Amygdala (tissue), 56 donors: Measurements from ENCODE around the gene PELI1.

Source experiments
- DNase-seq, 56 donors: peaks; one replicate each; lab custom pipeline; 2025; lab: John Stamatoyannopoulos, UW

The PELI1 gene

DNA sequence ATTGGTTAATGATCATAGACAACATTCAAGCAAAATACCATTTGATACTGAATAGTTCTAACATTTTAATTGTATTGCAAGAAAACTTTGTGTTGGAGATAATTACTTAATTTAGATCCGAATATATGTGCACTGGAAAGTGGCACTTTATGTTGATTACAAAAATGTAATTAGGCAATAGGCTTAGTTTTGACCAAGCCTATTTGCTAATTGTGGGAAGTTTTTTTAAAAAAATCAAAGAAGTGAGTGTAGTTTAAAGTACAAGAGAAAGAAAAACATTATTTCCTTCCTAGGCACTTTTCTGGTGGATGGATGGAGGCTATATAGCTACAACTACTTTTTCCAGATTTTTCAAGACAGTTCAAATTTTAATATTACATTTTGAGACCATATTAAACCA, 18.3 kb upstream of the PELI1 start:
- DNase-seq: no peak

DNA sequence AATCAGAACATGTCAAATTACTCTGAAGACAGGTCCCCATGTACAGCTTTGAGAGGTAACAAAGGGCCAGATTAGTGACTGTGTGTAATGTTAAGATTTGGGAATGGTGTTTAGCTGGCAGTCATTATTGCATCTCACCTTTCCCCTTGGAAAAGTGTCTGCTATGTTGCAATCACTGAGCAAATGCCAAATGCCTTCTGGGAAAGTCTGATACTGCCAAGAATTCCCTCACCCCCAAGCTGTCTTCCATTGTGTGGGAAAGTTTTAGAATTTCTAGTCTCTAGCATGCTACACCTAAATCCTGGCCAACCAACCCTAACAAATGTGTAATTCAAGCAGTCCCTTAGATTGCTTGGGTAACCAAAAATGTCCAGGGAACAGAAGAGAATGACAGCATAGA, 13.6 kb upstream of the PELI1 start:
- DNase-seq: no peak

- no peak for DNase-seq
These were observed 9.6 kb upstream of the PELI1 start for GRCh38 chr2:64153811-64154210.

- no peak for DNase-seq
These were observed 7.3 kb upstream of the PELI1 start for GRCh38 chr2:64151476-64151875.

GRCh38 chr2:64145714-64146113, 1.5 kb upstream of the PELI1 start:
- no peak for DNase-seq

GRCh38 chr2:64145119-64145518, 899 bp upstream of the PELI1 start:
- no peak for DNase-seq

- peak in 21 of 56 donors; percentile 20 to 77 (median 54) for DNase-seq
These were observed 807 bp downstream of the PELI1 start for GRCh38 chr2:64143169-64144056.

GRCh38 chr2:64142741-64143168, 1.5 kb downstream of the PELI1 start:
- no peak for DNase-seq

DNA sequence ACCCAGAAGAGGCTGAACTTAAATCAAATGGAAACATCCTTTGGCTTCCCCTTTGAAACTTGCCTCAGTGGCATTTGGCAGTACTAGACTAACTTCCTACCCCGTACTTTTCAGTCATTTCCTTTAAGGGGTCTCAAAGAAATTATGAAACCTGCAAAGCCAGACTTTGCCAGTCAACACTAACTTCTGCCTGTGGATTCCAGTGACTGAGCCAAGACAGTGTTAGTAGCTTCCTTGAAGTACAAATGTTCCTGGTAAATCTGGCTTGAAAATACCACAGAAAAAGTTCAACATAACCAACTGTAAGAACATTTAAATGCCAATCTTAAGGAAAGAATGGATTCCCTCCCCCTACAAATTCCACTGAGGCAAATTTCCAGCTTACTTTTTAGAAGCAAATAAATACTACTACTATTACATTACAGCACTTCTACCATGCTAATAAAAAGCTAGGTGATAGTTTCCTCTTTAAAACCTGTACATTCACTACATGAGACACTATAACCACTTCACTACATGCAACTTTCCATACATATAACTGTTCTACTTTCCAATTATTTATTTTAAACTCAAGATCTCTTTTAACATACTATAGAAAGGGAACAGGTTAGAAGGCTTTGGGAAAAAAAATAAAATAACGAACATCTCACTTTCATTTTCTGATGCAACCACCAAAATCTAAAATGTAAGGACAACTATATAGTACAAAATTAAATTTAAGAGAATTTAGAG, 2.4 kb downstream of the PELI1 start:
- DNase-seq: no peak

DNA sequence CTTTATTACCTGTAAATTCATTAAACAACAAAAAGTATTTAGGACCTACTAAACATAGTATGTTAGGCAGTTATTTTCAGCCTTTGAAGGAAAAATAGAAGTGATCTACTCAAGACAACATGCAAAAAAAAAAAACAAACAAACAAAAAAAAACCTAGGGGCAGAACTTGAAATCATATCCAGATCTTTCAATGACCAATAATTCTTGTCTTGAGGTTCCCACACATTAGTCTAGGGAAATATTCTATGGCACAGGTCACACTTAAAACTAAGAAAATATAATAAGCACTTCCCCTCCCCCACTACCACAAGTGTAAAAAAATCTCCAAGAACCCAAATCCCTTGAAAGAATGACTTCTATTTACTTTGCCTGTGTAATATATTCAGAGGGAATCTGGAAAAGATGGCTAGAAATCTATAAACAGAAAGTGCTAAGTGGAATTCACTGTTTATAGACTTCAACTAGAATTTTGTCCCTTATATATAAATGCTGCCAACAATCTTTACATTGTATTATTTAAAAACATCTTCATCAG, 3.5 kb downstream of the PELI1 start:
- DNase-seq: no peak

DNA sequence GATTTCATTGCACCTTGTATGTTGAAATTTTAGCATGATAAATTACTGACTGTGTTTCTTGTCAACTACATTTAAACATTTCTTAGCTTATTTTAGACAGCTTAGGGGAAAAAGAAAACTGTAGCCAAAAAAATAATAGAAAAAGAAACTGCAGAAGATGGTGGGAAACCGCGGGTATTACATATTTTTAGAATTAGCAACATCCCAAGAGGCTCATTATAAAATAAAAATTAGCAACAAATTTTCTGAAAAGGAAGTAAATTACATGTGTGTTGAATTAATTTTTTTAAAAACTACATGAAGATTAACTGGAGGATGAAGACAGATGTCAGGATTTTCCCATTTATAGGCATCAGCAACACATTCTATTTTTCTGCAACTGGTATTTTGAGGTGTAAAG, 4.3 kb downstream of the PELI1 start:
- no peak for DNase-seq

- no peak for DNase-seq
These were observed 6.2 kb downstream of the PELI1 start for GRCh38 chr2:64137996-64138395.

DNA sequence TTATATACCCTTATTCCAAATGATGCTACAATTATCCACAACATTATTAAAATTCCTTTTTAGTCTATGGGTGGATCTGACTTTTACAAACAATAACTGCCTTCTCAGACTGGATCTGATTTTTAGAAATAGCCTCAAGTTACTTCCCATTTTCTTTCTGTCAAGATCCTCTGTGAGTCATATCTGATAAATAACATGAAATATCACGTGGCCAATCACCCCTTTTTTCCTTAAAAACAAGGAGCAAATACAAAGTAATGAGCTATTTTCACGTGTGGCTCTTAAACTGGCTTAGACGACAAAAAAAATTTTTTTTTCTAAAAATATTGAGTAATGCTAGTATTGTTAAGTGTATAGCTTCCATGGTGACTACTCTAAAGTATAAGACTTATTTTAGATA, 6.7 kb downstream of the PELI1 start:
- DNase-seq: no peak

DNA sequence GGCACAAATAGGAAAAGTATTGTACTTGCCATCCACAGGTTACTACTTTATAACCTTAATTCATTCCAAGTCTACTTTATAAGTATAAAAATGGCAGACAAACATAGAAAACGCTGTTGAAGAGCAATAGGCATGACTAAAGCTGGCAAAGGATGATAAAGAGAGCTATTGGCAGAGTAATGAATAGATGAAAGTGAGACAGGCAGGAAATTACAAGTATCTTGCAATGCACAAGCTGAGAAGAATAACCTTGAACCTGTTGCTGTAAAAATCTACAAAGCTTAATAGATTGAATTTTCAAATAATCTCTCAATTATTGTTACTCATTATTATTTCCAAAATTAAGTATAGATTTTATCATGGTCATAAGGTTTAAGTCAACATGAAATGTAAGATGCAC, 8.8 kb downstream of the PELI1 start:
- DNase-seq: no peak

DNA sequence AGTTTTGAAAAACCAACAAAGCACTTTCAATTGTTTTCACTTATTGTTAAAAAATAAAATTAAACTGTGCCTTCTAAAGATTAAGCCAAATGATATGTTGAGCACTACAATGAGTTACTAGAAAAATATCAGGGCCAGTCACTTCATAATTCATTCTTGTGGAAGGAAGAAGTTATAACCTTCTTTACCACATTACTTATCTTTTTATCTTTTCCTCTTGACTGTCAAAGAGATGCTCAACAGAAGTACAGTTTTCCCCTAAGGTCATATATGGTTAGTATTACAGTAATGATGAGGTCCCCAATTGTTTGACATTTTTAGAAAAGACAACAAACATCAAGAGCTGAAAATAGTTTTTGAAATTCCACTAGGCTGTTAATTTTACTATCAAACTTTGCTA, 9.4 kb downstream of the PELI1 start:
- no peak for DNase-seq

DNA sequence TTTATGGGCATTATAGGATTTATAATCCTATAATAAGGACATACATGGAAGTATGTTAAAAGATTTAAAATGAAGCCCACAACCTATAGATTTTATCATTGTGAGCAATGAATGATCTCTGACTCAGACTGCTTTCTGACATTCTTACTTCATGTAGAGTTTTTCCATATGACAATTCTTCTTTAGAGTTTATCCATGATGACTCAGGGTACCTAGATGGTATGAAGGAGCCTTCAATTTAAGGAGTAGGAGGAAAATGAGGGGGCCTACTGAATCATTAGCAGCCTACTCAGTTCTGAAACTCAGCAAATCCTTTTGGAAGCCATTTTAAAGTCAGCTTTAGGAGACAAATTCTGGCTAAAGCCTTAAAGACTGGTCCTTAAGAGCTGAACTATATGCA, 10.4 kb downstream of the PELI1 start:
- no peak for DNase-seq

GRCh38 chr2:64133354-64133753, 10.9 kb downstream of the PELI1 start:
- no peak for DNase-seq

- DNase-seq: no peak
These were observed 13.9 kb downstream of the PELI1 start for GRCh38 chr2:64130333-64130732.

- no peak for DNase-seq
These were observed 15.3 kb downstream of the PELI1 start for GRCh38 chr2:64128943-64129391.

- no peak for DNase-seq
These were observed 15.8 kb downstream of the PELI1 start for GRCh38 chr2:64128406-64128805.

DNA sequence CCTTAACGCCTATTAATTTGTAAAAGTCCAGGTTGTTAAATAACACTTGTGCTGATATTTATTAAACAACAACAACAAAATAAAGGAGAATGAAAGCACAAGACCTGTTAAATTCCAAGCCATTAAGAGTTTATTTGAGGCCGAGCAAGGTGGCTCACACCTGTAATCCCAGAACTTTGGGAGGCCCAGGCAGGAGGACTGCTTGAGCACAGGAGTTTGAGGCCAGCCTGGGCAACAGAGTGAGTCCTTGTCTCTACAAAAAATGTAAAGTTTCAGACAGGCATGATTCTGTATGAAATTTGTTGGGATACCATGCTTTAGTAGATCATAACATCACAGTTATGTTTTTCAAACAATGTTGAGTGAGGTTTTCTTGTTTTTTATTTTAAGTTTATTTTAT, 17.1 kb downstream of the PELI1 start:
- no peak for DNase-seq

DNA sequence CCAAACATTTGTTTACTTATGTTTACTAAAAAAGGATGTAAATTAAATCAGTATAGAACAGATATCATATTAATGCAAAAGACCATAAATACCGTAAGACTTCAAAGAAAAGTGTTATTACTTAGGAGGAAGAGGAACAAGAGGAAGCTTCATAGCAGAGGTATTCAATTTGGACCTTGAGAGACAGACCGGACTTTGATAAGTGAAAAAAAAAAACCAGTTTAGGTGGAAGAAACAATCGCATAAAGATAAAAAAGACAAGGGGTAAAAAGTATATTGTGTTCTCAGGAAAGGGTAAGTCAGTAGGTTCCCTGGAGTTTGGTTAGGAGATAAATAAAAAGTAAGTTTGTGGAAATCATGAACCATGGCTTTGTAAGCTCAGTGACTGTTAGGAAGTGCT, 17.6 kb downstream of the PELI1 start:
- no peak for DNase-seq
